Testis (tissue), 3 donors: ENCODE results near the gene RGS11. TPM values are rescaled to one million over a fixed set of nuclear protein-coding genes. Genes with fewer than 3 reads are reported as not detected.
"Not testable (repeated sequence)": the region's sequence is repeated elsewhere in the genome, so short reads cannot be mapped to it uniquely, and the experiment has no call there.

Experiments
- DNase-seq: peaks from one replicate; pipeline ENCODE4 v3.0.0-alpha.2; 2019
- H3K27ac ChIP-seq, 2 donors: fragments of 200-600 bp; sonication (generic); one replicate each; pipeline ENCODE4 v1.5.1; 2019
- H3K27me3 ChIP-seq: fragments of 200-600 bp; sonication (generic); one replicate; pipeline ENCODE4 v1.5.1; 2019
- H3K36me3 ChIP-seq: fragments of 200-600 bp; sonication (generic); one replicate; pipeline ENCODE4 v1.5.1; 2017; ENCODE audit warnings: low read depth; ENCODE audit errors: missing control alignments
- H3K4me1 ChIP-seq: fragments of 200-600 bp; sonication (generic); one replicate; pipeline ENCODE4 v1.5.1; 2019
- H3K4me3 ChIP-seq, 2 donors: fragments of 200-600 bp; sonication (generic); one replicate each; pipeline ENCODE4 v1.5.1; 2017 to 2019
- H3K9me3 ChIP-seq: fragments of 200-600 bp; sonication (generic); one replicate; pipeline ENCODE4 v1.5.1; 2017
- CTCF ChIP-seq, 3 experiments: fragments of 450-650 bp in 2 of 3; fragments of 200-600 bp in 1 of 3; sonication (generic) in 1 of 3; IDR thresholded peaks; one replicate each; pipeline ENCODE4 v1.5.1; 2016 to 2019; ENCODE audit warnings: antibody characterized with exemption in 3 of 3, mild to moderate bottlenecking in 2 of 3, moderate library complexity in 1 of 3
- POLR2A ChIP-seq: fragments of 450-650 bp; IDR thresholded peaks from one replicate; pipeline ENCODE4 v1.6.1; 2017; ENCODE audit warnings: antibody characterized with exemption, mild to moderate bottlenecking, moderate library complexity
- WGBS, 2 donors: methylation state at CpG; one replicate each; pipeline ENCODE4 v1.1.5; 2018; 5-methylcytosine and 5-hydroxymethylcytosine counted together
- intact Hi-C: fragments of 100-400 bp; cut with DNase I; formaldehyde crosslinking; loops from one replicate; pipeline ENCODE4 v1.15.1; 2023; ENCODE audit warnings: low total_unique reads
- polyA plus RNA-seq: library from polyadenylated mRNA; stranded (reverse); fragments of 350-450 nt; fragmentation: Illumina TruSeq; extraction: RNeasy Lipid Tissue Mini Kit (QIAGEN cat#74804); gene quantifications from one replicate; pipeline ENCODE4 v1.2.3, GENCODE V29; 2014; ENCODE audit warnings: low read depth, low replicate concordance; ENCODE audit not compliant: insufficient read depth
- total RNA-seq, 2 donors: library from RNA; depleted of rRNA; stranded (reverse); fragments of >200 nt; gene quantifications; one replicate each; pipeline ENCODE4 v1.2.3, GENCODE V29; 2016

Gene RGS11
- total and polyA plus RNA-seq, 3 donors from 2014 or later = 1.2 to 3.0 (median 2.9) TPM

DNA sequence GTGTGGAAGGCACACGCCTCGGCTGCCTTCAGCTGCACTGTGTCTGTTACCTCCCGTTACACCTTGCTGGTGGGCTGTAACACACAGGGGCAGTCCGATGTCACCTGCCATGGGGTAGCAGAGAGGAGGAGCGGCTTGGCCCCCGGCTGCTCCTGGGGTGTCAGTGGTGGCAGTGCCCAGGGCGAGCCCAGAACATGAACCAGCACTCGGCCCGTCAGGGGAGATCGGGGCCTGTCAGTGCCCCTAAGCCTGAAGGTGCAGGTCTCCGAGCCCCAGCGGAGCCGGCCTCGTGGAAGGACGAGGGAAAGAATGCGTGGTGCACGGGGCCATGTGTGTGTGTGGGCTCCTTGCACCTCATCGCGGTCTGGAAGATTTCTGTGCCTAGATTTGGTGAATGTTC lies 15.4 kb downstream of the RGS11 start:
- no peak for DNase-seq
- no peaks in the 10 kb centered on the region for H3K9me3 ChIP-seq
- no peak for TF ChIP-seq POLR2A
- TF ChIP-seq CTCF (IDR thresholded peaks at IDR 0.05) = no peak
- intact Hi-C loops = no loop called here
- H3K36me3 ChIP-seq = no peaks in the 10 kb centered on the region
- H3K27ac ChIP-seq = no peak overlapping the region
- WGBS, 2 donors = 92 to 96% methylated on average over 16 to 19 of the region's 19 CpGs
- no peak overlapping the region for H3K4me3 ChIP-seq
- H3K27me3 ChIP-seq = no peaks in the 10 kb centered on the region
- H3K4me1 ChIP-seq = peaks cover 6% of the 10 kb centered on the region

GRCh38 chr16:259814-260253 lies 15.9 kb downstream of the RGS11 start:
- 90 to 95% methylated on average over 2 to 13 of the region's 13 CpGs for WGBS, 2 donors
- no peak for DNase-seq
- intact Hi-C loops = no loop called here

DNA sequence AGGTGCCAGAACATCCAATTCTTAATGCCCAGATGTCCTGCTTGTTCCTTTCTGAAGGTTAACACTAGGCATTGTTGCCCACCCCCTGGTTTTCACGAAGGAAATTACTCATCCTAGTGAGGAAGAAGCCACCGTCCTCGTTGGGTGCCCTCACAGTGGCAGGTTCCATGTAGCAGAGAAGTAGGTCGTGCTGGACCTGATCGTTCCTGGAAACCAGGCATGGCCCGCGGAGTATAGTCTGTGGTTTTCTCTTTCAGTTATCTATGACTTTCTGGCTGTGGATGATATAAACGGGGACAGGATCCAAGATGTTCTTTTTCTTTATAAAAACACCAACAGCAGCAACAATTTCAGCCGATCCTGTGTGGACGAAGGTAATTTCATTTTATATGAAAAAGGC lies 16.5 kb downstream of the RGS11 start:
- TF ChIP-seq CTCF (IDR thresholded peaks at IDR 0.05) (no peak), POLR2A (no peak)
- H3K27ac ChIP-seq = no peak overlapping the region
- no peak overlapping the region for H3K4me3 ChIP-seq
- intact Hi-C loops = no loop called here
- no peak for DNase-seq
- no peaks in the 10 kb centered on the region for H3K4me1 ChIP-seq
- no peaks in the 10 kb centered on the region for H3K36me3 ChIP-seq
- no peaks in the 10 kb centered on the region for H3K9me3 ChIP-seq
- H3K27me3 ChIP-seq = no peaks in the 10 kb centered on the region
- 79 to 81% methylated on average over 10 of the region's 10 CpGs for WGBS, 2 donors

More at GRCh38 chr16:259814-260253, 15.9 kb downstream of the RGS11 start:
- TF ChIP-seq CTCF (IDR thresholded peaks at IDR 0.05) = no peak
- no peak for TF ChIP-seq POLR2A
- Histone ChIP-seq H3K4me3 (no peak overlapping the region), H3K27ac (no peak overlapping the region), H3K36me3 (no peaks in the 10 kb centered on the region), H3K4me1 (peaks cover 1% of the 10 kb centered on the region), H3K9me3 (no peaks in the 10 kb centered on the region), H3K27me3 (no peaks in the 10 kb centered on the region)

- H3K9me3 ChIP-seq, H3K27ac ChIP-seq, H3K4me3 ChIP-seq, H3K4me1 ChIP-seq, H3K27me3 ChIP-seq, H3K36me3 ChIP-seq, intact Hi-C loops, DNase-seq: not testable (repeated sequence)
- 87 to 88% methylated on average over 13 of the region's 13 CpGs for WGBS, 2 donors
Observed at GRCh38 chr16:258091-258490, 17.7 kb downstream of the RGS11 start.

DNA sequence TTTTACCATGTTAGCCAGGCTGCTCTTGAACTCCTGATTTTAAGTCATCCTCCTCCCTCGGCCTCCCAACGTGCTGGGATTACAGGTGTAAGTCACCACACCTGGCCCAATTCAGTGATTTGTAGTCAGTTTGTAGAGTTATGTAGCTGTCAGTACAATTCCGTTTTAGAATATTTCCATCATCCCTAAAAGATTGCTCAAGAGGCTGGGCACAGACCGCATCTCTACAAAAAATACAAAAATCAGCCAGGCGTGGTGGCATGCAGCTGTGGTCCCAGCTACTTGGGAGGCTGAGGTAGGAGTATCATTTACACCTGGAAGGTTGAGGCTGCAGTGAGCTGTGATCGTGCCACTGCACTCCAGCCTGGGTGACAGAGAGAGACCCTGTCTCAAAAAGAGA lies 20.6 kb downstream of the RGS11 start:
- no peak overlapping the region for H3K4me3 ChIP-seq
- WGBS, 2 donors = 89 to 91% methylated on average over 6 of the region's 6 CpGs
- H3K36me3 ChIP-seq = no peaks in the 10 kb centered on the region
- H3K27ac ChIP-seq = no peak overlapping the region
- no peaks in the 10 kb centered on the region for H3K27me3 ChIP-seq
- H3K4me1 ChIP-seq = no peaks in the 10 kb centered on the region
- intact Hi-C loops = no loop called here
- H3K9me3 ChIP-seq = no peaks in the 10 kb centered on the region
- no peak for DNase-seq
- no peak for TF ChIP-seq CTCF (IDR thresholded peaks at IDR 0.05)
- no peak for TF ChIP-seq POLR2A
